IgD-negative memory B cell (primary cell): ENCODE measurements around the gene CLDN9. TPM values are rescaled to one million over a fixed set of nuclear protein-coding genes. Genes with fewer than 3 reads are reported as not detected.

Experiments used
- H3K27ac Mint-ChIP-seq, 3 donors: one replicate each; pipeline ENCODE4 v1.8.0; 2020 to 2022; ENCODE audit warnings: mild to moderate bottlenecking in 3 of 3, mixed read lengths in 3 of 3, moderate library complexity in 1 of 3
- H3K27me3 Mint-ChIP-seq: one replicate; pipeline ENCODE4 v1.8.0; 2021; ENCODE audit warnings: mixed read lengths
- H3K36me3 Mint-ChIP-seq: one replicate; pipeline ENCODE4 v1.8.0; 2020; ENCODE audit warnings: mild to moderate bottlenecking, mixed read lengths
- H3K4me1 Mint-ChIP-seq, 3 donors: one replicate each; pipeline ENCODE4 v1.8.0; 2020 to 2022; ENCODE audit warnings: mixed read lengths in 3 of 3, mild to moderate bottlenecking in 1 of 3
- H3K4me3 Mint-ChIP-seq, 4 donors: one replicate each; pipeline ENCODE4 v1.8.0; 2020 to 2022; ENCODE audit warnings: mild to moderate bottlenecking in 4 of 4, mixed read lengths in 4 of 4, moderate library complexity in 3 of 4
- H3K9me3 Mint-ChIP-seq, 3 donors: one replicate each; pipeline ENCODE4 v1.8.0; 2020 to 2021; ENCODE audit warnings: mixed read lengths in 3 of 3, mild to moderate bottlenecking in 1 of 3
- polyA plus RNA-seq: library from polyadenylated mRNA; unstranded; fragments of 300-500 nt; fragmentation: Illumina TruSeq; gene quantifications from one replicate; pipeline ENCODE4 v1.2.3, GENCODE V29; 2021

Gene CLDN9
- polyA plus RNA-seq, 1 donor from 2014 or later: not detected

- Mint-ChIP-seq H3K4me1 (peaks cover 0 to 5% (median 4%) of the 10 kb centered on the region in 3 donors), H3K27ac (peak overlapping the region in 1 of 3 donors; percentile 52), H3K27me3 (peaks cover 11% of the 10 kb centered on the region), H3K36me3 (peaks cover 2% of the 10 kb centered on the region), H3K4me3 (no peak overlapping the region), H3K9me3 (no peaks in the 10 kb centered on the region)
Observed at GRCh38 chr16:3000540-3000939, 12.2 kb upstream of the CLDN9 start.

GRCh38 chr16:3001316-3001715 lies 11.4 kb upstream of the CLDN9 start:
- H3K27ac Mint-ChIP-seq: peak overlapping the region in 1 of 3 donors; percentile 52
- peaks cover 0 to 5% (median 4%) of the 10 kb centered on the region in 3 donors for H3K4me1 Mint-ChIP-seq
- H3K9me3 Mint-ChIP-seq: no peaks in the 10 kb centered on the region
- peaks cover 2% of the 10 kb centered on the region for H3K36me3 Mint-ChIP-seq
- H3K27me3 Mint-ChIP-seq: peaks cover 15% of the 10 kb centered on the region
- H3K4me3 Mint-ChIP-seq: peak overlapping the region in 1 of 4 donors; percentile 39

DNA sequence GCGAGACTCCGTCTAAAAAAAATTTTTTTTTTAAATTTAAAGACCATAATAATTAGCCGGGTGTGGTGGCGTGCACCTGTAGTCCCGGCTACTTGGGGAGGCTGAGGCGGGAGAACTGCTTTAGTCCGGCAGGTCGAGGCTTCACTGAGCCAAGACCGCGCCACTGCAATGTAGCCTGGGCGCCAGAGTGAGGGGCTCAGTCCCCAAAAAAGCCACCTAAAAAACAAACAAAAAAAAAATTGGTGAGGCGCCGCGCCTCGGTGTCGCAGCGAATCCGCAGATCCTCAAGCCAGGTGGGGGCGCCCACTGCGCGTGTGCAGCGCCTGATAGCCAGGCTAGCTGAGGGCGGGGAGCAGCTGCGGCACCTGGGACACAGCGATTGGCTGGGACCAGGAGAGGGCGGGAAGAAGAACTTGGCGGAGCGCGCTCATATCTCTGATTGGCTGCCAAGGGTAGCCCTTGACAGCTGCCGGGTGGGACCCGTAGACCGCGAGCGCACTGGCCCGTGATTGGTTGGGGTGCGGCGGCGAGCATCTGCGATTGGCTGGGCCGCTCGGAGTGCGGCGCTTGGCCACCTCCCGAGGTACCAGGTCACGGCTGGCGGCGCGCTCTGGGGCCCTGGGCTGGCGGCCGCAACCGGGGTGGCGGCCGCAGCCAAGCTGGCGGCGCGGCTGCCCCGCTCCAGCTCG lies 9.0 kb upstream of the CLDN9 start:
- peaks cover 2% of the 10 kb centered on the region for H3K36me3 Mint-ChIP-seq
- H3K4me3 Mint-ChIP-seq: peak overlapping the region; percentile 61 to 88 (median 78)
- peak overlapping the region; percentile 47 to 86 (median 53) for H3K27ac Mint-ChIP-seq
- H3K4me1 Mint-ChIP-seq: peaks cover 15 to 20% (median 20%) of the 10 kb centered on the region in 3 donors
- H3K9me3 Mint-ChIP-seq: no peaks in the 10 kb centered on the region
- H3K27me3 Mint-ChIP-seq: peaks cover 29% of the 10 kb centered on the region

GRCh38 chr16:3004319-3004718 lies 8.4 kb upstream of the CLDN9 start:
- Mint-ChIP-seq H3K9me3 (no peaks in the 10 kb centered on the region), H3K4me1 (peaks cover 15 to 22% (median 20%) of the 10 kb centered on the region in 3 donors), H3K27me3 (peaks cover 26% of the 10 kb centered on the region), H3K27ac (no peak overlapping the region), H3K36me3 (peaks cover 2% of the 10 kb centered on the region), H3K4me3 (no peak overlapping the region)

DNA sequence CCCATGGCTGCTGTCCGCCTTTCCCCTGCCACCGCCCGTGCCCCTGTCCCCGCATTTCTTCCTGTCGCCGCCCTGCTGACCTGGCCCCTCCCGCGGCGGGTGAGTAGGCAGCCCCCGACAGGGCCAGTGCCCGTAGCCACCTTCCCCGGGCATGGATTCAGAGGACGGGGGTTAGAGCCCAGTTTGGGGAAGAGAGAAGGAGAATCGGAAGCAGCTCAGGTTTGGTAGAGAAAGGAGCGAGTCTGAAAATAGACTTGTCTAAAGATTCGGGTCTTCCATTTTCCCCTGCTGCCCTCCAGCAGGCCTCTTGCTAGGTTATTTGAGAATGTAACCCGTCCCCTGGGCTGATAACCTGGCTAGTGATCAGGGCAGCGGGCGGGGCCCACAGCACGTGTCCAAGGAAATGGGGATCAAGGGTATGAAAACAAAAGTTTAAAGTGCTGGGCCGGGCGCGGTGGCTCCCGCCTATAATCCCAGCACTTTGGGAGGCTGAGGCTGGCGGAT lies 7.9 kb upstream of the CLDN9 start:
- Mint-ChIP-seq H3K27ac (peak overlapping the region in 1 of 3 donors; percentile 57), H3K9me3 (no peaks in the 10 kb centered on the region), H3K4me1 (peaks cover 15 to 22% (median 20%) of the 10 kb centered on the region in 3 donors), H3K36me3 (peaks cover 2% of the 10 kb centered on the region), H3K4me3 (peak overlapping the region in 3 of 4 donors; percentile 74 to 87 (median 76)), H3K27me3 (peaks cover 25% of the 10 kb centered on the region)

DNA sequence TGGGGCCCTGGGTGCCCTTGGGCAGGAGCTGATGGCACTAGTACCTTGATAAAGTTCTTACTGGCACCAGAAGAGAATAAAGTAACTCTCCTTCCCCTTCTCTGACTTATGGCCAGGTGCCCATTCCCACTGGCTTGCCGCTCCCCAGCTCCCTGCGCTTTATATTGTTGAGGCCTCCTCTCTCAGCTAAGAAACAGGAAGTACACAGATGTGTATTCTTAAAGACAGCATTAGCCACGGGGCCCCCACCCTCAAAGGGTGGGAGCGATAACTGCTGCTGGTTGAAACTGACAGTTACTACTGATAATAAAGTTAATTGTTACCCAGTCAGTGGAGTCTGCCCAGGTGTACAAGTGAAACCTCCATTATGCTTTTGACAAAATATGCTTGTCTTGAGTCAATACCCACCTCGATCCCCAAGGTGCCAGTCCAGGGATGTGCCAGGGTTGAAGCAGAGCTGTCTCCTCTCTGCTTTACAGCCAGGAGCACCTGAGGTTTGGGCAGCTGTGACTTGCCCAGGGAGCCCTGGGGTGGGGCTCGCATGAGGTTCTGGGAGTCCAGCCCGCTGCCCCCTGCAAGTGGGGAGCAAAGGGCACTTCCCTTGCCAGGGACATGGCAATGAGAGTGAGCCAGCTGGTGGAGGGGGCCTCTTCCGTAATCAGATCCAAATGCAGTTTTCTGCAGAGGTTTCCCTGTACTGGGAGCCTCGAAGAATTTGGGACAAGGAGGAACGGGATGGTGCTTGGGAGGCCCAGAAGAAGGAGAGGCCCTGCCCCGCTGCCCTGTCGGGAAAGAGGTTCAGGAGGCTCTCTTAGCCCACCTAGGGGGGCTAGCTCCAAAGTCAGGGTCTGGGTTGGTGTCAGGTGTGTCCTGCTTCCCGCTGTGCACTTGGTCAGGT lies 5.4 kb upstream of the CLDN9 start:
- Mint-ChIP-seq H3K36me3 (no peaks in the 10 kb centered on the region), H3K4me1 (peaks cover 15 to 22% (median 20%) of the 10 kb centered on the region in 3 donors), H3K27ac (peak overlapping the region in 1 of 3 donors; percentile 83), H3K9me3 (no peaks in the 10 kb centered on the region), H3K4me3 (peak overlapping the region; percentile 25 to 91 (median 84)), H3K27me3 (peaks cover 28% of the 10 kb centered on the region)

DNA sequence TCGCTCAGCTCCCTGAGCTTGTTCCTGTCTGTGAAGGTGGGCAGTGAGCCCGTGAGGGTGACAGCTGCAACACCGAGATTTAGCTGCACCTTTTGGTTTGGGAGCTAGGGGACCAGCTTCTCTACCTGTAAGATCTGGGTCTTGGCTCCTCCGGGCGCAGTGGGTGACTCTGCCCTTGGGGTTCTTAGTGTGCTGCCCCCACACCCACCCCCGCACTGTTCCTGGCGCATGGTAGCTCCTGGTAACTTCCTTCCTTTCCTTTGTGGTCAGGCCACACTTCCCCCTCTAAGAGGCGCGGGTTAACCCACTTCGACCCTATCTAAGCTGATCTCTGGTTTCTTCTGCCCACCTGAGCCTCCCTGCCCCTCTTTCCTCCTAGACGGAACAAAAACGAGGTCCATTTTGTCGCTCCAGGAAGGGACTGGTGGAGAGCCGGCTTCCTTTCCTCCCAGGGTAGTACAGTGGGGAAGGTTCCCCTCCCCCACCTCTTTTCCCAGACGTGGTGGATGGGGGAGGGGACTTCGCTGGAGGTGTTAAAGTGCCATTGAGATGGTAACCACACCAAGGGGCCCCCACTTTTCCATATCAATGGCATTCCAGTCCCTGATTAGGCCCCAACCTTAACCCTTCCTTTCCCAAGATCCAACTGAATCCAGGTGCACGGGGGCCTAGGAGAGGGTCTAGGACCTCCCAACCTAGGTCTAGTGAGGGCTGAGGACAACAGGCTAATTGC lies 4.6 kb upstream of the CLDN9 start:
- Mint-ChIP-seq H3K27ac (peak overlapping the region in 1 of 3 donors; percentile 79), H3K4me3 (peak overlapping the region; percentile 25 to 91 (median 69)), H3K4me1 (peaks cover 15 to 20% (median 20%) of the 10 kb centered on the region in 3 donors), H3K36me3 (no peaks in the 10 kb centered on the region), H3K9me3 (no peaks in the 10 kb centered on the region), H3K27me3 (peaks cover 33% of the 10 kb centered on the region)

DNA sequence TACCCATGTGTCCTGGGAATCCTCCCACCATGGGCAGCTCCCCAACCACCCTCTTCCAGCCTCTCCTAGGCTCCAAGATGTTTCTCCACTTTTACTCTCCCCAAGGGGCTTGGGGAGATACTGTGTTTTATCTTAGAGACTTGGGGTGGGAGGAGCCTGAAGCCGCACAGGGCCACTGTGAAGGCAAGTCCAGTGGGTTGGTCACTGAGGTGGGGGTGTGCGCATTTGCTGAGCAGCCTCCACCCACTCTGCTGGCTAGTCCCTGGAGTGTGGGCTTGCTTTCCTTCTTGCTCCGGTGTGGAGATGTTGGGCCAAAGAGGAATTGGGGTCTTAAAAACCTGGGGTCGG lies 4.1 kb upstream of the CLDN9 start:
- Mint-ChIP-seq H3K4me3 (peak overlapping the region in 1 of 4 donors; percentile 40), H3K27me3 (peaks cover 33% of the 10 kb centered on the region), H3K27ac (no peak overlapping the region), H3K9me3 (no peaks in the 10 kb centered on the region), H3K4me1 (peaks cover 15 to 19% (median 18%) of the 10 kb centered on the region in 3 donors), H3K36me3 (no peaks in the 10 kb centered on the region)

- peaks cover 33% of the 10 kb centered on the region for H3K27me3 Mint-ChIP-seq
- no peaks in the 10 kb centered on the region for H3K36me3 Mint-ChIP-seq
- H3K4me3 Mint-ChIP-seq: no peak overlapping the region
- H3K4me1 Mint-ChIP-seq: peaks cover 15 to 18% (median 15%) of the 10 kb centered on the region in 3 donors
- H3K9me3 Mint-ChIP-seq: no peaks in the 10 kb centered on the region
- H3K27ac Mint-ChIP-seq: no peak overlapping the region
Observed at GRCh38 chr16:3009568-3010390, 2.9 kb upstream of the CLDN9 start.

DNA sequence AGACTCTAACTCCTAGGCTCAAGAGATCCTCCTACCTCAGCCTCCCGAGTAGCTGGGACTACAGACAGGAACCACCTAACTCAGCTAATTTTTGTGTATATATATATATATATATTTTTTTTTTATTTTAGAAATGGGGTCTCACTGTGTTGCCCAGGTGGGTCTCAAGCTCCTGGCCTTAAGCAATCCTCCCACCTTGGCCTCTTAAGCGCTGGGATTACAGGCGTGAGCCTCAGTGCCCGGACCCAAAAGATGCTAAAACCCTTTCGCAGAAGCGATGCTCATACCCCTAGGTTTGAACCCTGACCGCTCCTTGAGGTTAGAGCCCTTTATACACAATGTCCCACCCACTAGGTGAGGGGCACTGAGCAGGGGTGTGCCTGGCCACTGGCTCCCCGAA lies 2.2 kb upstream of the CLDN9 start:
- Mint-ChIP-seq H3K4me3 (no peak overlapping the region), H3K27me3 (peaks cover 28% of the 10 kb centered on the region), H3K36me3 (no peaks in the 10 kb centered on the region), H3K4me1 (peaks cover 15 to 18% (median 15%) of the 10 kb centered on the region in 3 donors), H3K9me3 (no peaks in the 10 kb centered on the region), H3K27ac (no peak overlapping the region)

DNA sequence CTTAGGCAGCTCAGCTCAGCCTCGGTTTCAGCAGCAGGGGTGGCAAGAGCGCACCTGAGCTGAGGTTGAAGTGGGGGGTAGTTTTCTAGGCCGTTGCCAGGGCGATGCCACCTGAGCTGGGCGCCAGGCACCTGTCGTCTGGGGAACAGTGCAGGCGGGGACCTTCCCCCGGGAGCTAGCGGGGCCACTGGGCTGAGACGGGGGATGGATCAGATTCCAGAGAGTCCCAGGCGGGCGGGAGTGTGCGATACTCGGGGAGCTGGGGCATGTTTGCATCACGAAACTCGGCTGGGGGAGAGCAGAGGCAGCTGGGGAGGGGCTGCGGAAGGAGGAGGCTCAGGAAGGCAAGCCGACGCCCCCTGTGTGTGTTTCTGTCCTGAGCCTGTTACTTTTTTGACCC lies 477 bp upstream of the CLDN9 start:
- Mint-ChIP-seq H3K36me3 (no peaks in the 10 kb centered on the region), H3K4me1 (peaks cover 8 to 12% (median 8%) of the 10 kb centered on the region in 3 donors), H3K27ac (no peak overlapping the region), H3K4me3 (no peak overlapping the region), H3K27me3 (peaks cover 26% of the 10 kb centered on the region), H3K9me3 (no peaks in the 10 kb centered on the region)

GRCh38 chr16:3013491-3013951 lies 798 bp downstream of the CLDN9 start:
- peaks cover 16% of the 10 kb centered on the region for H3K27me3 Mint-ChIP-seq

GRCh38 chr16:3013998-3014690 lies 1.4 kb downstream of the CLDN9 start:
- Mint-ChIP-seq H3K9me3 (no peaks in the 10 kb centered on the region), H3K27me3 (peaks cover 16% of the 10 kb centered on the region), H3K36me3 (no peaks in the 10 kb centered on the region), H3K4me3 (no peak overlapping the region), H3K27ac (no peak overlapping the region), H3K4me1 (peaks cover 0 to 1% (median 0%) of the 10 kb centered on the region in 3 donors)

More at GRCh38 chr16:3013491-3013951, 798 bp downstream of the CLDN9 start:
- Mint-ChIP-seq H3K4me1 (peaks cover 0 to 3% (median 0%) of the 10 kb centered on the region in 3 donors), H3K4me3 (no peak overlapping the region), H3K27ac (no peak overlapping the region), H3K36me3 (no peaks in the 10 kb centered on the region), H3K9me3 (no peaks in the 10 kb centered on the region)
